BE2C (cell line): ENCODE measurements around the gene GARIN5B.

Source experiments
- DNase-seq: peaks from one replicate; pipeline ENCODE4 v3.0.0-alpha.2; 2020
- H3K27me3 ChIP-seq: fragments of 250-450 bp; sonication (Bioruptor Pico); 2 replicates; pipeline ENCODE4 v1.5.1; 2020; ENCODE audit warnings: mild to moderate bottlenecking
- H3K36me3 ChIP-seq: fragments of 250-450 bp; sonication (Bioruptor Pico); 2 replicates; pipeline ENCODE4 v1.5.1; 2020; ENCODE audit warnings: mild to moderate bottlenecking
- H3K4me1 ChIP-seq: fragments of 250-450 bp; sonication (Bioruptor Pico); 2 replicates; pipeline ENCODE4 v1.5.1; 2020
- H3K4me3 ChIP-seq: 2 replicates; pipeline ENCODE4 v1.5.1; 2011; ENCODE audit warnings: low read depth, low read length
- H3K9me3 ChIP-seq: fragments of 250-450 bp; sonication (Bioruptor Pico); 2 replicates; pipeline ENCODE4 v1.5.1; 2020
- TF ChIP-seq, protein P1 (sequence below): IDR thresholded peaks from 2 replicates; pipeline ENCODE4 v1.5.1; 2012; ENCODE audit warnings: mild to moderate bottlenecking, low read depth, low read length

GARIN5B gene

DNA sequence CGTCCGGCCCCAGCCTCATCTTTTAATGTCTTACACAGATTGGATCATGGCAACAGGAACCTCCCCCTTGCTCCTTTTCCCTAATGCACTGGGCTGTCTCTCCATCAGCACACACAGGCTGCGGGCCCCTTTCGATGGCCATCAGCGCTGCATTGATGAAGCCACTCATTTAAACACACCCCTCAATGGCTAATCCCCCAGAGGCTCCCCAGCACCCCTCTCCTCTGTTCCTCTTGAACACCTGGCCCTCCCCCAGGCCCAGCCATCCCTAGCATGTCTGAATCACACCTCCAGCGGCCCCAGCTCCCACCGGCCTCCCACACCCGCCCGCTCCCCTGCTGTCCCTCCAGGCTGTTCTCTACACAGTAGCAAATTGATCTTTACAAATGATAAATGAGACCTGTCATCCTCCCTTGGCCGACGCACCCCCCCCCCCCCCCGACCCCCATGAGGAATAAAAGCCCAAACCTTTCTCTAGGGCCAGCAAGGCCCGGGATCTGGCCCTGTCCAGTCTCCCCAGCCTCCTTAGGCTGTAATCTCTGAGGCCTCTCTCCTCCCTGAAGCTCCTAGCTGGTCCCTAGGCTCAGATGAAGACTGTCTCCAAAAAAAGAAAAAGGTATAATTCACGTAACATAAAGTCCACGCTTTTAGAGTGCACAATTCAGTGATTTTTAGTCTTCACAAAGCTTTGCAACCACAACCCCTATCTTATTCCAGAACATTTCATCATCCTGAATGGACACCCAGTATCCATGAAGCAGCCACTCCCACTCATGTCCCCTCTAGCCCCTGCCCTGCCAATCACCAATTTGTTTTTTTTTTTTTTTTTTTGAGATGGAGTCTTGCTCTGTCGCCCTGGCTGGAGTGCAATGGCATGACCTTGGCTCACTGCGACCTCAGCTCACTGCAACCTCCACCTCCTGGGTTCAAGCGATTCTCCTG lies 30.0 kb upstream of the GARIN5B start:
- TF ChIP-seq, protein P1, sequence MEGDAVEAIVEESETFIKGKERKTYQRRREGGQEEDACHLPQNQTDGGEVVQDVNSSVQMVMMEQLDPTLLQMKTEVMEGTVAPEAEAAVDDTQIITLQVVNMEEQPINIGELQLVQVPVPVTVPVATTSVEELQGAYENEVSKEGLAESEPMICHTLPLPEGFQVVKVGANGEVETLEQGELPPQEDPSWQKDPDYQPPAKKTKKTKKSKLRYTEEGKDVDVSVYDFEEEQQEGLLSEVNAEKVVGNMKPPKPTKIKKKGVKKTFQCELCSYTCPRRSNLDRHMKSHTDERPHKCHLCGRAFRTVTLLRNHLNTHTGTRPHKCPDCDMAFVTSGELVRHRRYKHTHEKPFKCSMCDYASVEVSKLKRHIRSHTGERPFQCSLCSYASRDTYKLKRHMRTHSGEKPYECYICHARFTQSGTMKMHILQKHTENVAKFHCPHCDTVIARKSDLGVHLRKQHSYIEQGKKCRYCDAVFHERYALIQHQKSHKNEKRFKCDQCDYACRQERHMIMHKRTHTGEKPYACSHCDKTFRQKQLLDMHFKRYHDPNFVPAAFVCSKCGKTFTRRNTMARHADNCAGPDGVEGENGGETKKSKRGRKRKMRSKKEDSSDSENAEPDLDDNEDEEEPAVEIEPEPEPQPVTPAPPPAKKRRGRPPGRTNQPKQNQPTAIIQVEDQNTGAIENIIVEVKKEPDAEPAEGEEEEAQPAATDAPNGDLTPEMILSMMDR, result no peak
- Histone ChIP-seq H3K4me1 (peaks cover 4% of the 10 kb centered on the region), H3K4me3 (no peak overlapping the region)

DNA sequence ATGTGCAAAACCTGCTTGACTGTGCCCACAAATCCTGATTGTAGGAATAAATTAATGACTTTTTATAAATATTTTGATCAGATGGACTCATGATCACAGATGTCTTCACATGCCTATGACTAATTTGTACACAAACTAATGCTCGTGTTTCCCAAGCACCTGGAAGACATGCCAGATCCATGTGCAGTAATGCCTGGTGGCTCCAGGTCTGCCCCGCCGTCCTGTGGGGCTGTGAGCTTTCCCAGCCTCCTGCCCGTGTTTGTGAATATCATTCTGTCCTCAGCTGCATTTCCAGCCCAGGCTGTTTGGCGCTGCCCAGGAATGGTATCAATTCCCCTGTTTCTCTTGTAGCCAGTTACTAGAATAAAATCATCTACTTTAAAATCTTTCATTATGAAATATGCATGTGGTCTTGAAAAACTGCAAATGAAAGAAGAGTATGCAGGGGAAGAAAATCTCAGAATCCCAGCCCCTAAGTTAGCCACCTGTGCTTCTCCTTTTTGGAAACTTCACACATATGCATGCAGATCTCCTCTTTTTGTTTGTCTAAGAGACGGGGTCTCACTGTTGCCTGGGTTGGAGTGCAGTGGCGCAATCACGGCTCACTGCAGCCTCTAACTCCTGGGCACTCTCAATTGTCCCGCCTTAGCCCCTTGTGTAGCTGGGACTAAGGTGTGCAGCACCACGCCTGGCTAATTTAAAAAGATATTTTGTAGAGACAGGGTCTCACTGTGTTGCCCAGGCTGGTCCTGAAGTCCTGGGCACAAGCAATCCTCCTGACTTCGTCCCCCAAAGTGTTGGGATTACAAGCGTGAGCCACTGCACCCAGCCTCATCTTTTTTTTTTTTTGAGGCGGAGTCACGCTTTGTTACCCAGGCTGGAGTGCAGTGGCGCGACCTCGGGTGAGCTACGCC lies 28.9 kb upstream of the GARIN5B start:
- Histone ChIP-seq H3K4me1 (peaks cover 4% of the 10 kb centered on the region), H3K4me3 (no peak overlapping the region), H3K27me3 (no peaks in the 10 kb centered on the region), H3K9me3 (no peaks in the 10 kb centered on the region), H3K36me3 (peaks cover 47% of the 10 kb centered on the region)
- TF ChIP-seq, protein P1, result no peak
- DNase-seq, result no peak

More for the DNA sequence above, 30.0 kb upstream of the GARIN5B start:
- no peaks in the 10 kb centered on the region for H3K27me3 ChIP-seq
- no peaks in the 10 kb centered on the region for H3K9me3 ChIP-seq
- peaks cover 36% of the 10 kb centered on the region for H3K36me3 ChIP-seq
- no peak for DNase-seq

DNA sequence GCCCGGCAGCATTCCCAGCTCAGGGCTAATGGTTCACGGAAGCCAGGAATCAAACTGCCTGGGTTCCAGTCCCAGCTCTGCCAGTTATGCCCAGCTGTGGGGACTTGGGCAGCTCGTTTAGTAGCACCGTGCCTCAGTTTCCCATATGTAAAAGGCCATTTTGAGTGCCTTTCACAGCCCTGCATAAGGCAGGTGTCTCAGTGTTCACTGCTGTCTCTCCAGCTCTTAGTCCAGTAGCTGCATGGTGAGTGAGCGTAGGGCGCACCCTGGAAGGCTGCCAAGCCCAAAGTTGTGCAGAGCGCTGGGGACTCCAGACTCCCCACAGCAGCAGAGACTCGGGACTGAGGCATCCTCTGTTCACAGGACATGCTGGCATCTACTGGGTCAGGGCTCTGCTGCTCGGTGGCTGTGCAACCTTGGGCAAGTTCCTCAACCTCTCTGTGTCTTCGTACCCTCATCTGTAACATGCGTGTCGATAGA lies 28.2 kb upstream of the GARIN5B start:
- TF ChIP-seq, protein P1, result no peak
- H3K4me1 ChIP-seq, result peaks cover 4% of the 10 kb centered on the region
- peaks cover 54% of the 10 kb centered on the region for H3K36me3 ChIP-seq
- no peak overlapping the region for H3K4me3 ChIP-seq
- H3K27me3 ChIP-seq, result no peaks in the 10 kb centered on the region
- DNase-seq, result no peak
- H3K9me3 ChIP-seq, result no peaks in the 10 kb centered on the region

DNA sequence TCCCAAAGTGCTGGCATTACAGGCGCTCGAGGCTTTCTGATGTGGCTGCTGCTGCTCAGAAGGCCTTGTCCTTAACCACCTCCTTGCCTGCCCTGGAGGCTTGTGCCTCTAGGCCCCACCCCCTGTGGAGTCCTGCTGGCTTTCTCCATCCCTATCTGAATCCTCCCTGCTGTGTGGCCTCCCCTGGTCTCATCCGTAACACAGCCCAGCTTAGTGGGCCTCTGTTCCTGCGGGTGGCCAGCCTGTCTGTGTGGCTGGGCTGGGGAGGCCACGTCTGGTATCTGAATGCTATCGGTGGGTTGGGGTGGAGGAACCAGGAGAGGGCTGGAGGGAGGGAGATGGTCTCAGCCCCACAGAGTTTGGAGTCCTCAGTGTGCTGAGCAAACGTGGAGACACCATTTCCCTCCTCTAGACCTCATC lies 27.4 kb upstream of the GARIN5B start:
- Histone ChIP-seq H3K4me3 (no peak overlapping the region), H3K27me3 (no peaks in the 10 kb centered on the region), H3K4me1 (peaks cover 4% of the 10 kb centered on the region), H3K9me3 (no peaks in the 10 kb centered on the region), H3K36me3 (peaks cover 57% of the 10 kb centered on the region)
- TF ChIP-seq, protein P1, result no peak
- DNase-seq, result no peak

DNA sequence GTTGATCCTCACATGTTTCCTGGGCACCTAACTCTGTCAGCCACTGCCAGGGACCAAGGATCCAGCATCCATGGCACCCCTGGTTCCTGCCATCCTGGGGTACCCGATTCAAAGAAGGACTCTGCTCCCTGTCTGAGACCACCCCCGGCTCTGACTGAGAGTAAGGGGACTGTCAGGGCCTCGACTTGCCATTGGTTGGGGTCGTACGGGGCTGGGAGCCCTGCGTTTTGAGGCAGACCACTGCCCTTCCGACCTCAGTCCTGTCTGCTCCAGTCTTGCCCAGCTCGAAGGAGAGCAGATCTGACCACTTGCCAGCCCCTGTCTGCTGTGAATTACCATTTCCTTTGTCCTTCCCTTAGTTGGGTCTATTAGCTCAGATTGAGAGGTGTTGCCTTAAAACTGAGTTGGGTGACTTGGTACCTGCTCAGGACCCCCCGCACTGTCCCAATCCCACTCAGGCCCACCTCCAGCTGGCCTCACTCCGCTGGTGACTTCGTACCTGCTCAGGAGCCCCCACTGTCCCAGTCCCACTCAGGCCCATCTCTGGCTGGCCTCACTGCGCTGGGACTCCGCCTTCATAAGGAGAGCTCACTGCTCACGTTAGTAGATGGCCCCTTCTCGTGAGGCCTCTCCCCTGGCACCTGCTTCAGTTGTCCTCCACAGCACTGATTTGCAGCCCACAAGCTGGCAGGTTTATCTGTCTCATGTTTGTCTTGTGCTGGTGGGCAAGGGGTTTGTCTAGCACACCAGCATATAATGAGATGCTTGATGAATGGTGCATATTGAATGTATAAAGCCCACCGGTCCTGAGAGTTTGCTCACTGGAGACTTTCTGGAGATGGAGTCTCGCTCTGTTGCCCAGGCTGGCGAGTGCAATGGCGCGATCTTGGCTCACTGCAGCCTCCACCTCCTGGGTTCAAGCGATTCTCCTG lies 26.6 kb upstream of the GARIN5B start:
- peaks cover 6% of the 10 kb centered on the region for H3K4me1 ChIP-seq

More for the DNA sequence above, 26.6 kb upstream of the GARIN5B start:
- Histone ChIP-seq H3K36me3 (peaks cover 57% of the 10 kb centered on the region), H3K9me3 (no peaks in the 10 kb centered on the region), H3K4me3 (no peak overlapping the region), H3K27me3 (no peaks in the 10 kb centered on the region)
- TF ChIP-seq, protein P1, result no peak
- no peak for DNase-seq
